ENCODE measurements around the gene DAG1. TPM values are rescaled to one million over a fixed set of nuclear protein-coding genes. Genes with fewer than 3 reads are reported as not detected.
A peak's percentile ranks its signal among the peaks of the same experiment; 100 is the strongest.

The DAG1 gene
- total and polyA plus RNA-seq, 8 donors: 15.5 to 108 (median 70.0) TPM

- 57 to 61% methylated on average over 3 of the region's 3 CpGs for WGBS, 2 donors
- Histone ChIP-seq H3K36me3 (no peaks in the 10 kb centered on the region), H3K27ac (peak overlapping the region in 2 of 4 donors; percentile 64 to 82), H3K4me3 (no peak overlapping the region), H3K9me3 (no peaks in the 10 kb centered on the region), H3K27me3 (no peaks in the 10 kb centered on the region), H3K4me1 (peaks cover 35 to 45% (median 38%) of the 10 kb centered on the region in 3 donors)
- DNase-seq (no peak), ATAC-seq (peak in 1 of 4 donors; percentile 14), FAIRE-seq (no peak)
- intact Hi-C loops (cut with DNase I): no loop called here
- no peak for TF ChIP-seq CTCF (IDR thresholded peaks at IDR 0.05)
Observed at GRCh38 chr3:49498648-49499047, 28.6 kb downstream of the DAG1 start.

- intact Hi-C loops (cut with DNase I): no loop called here
- FAIRE-seq (no peak), DNase-seq (no peak), ATAC-seq (peak in 2 of 4 donors; percentile 5 to 7)
- WGBS, 2 donors: 82 to 86% methylated on average over 6 of the region's 6 CpGs
- H3K4me1 ChIP-seq: peaks cover 36 to 51% (median 40%) of the 10 kb centered on the region in 3 donors
- H3K36me3 ChIP-seq: no peaks in the 10 kb centered on the region
- H3K27ac ChIP-seq: peak overlapping the region; percentile 0 to 70 (median 50)
- H3K4me3 ChIP-seq: no peak overlapping the region
- TF ChIP-seq CTCF (IDR thresholded peaks at IDR 0.05): no peak
- no peaks in the 10 kb centered on the region for H3K27me3 ChIP-seq
- no peaks in the 10 kb centered on the region for H3K9me3 ChIP-seq
Observed at GRCh38 chr3:49500205-49500731, 30.2 kb downstream of the DAG1 start.

GRCh38 chr3:49500732-49501609 is 30.9 kb downstream of the DAG1 start:
- Histone ChIP-seq H3K9me3 (no peaks in the 10 kb centered on the region), H3K36me3 (no peaks in the 10 kb centered on the region), H3K27me3 (no peaks in the 10 kb centered on the region), H3K4me1 (peaks cover 36 to 51% (median 40%) of the 10 kb centered on the region in 3 donors), H3K4me3 (no peak overlapping the region), H3K27ac (peak overlapping the region; percentile 0 to 70 (median 50))
- WGBS, 2 donors: 40 to 43% methylated on average over 9 of the region's 9 CpGs
- DNase-seq (peak in 3 of 6 donors; percentile 28 to 51 (median 37)), ATAC-seq (peak; percentile 53 to 88 (median 71)), FAIRE-seq (no peak)
- TF ChIP-seq CTCF (IDR thresholded peaks at IDR 0.05): no peak
- intact Hi-C loops (cut with DNase I): no loop called here

DNA sequence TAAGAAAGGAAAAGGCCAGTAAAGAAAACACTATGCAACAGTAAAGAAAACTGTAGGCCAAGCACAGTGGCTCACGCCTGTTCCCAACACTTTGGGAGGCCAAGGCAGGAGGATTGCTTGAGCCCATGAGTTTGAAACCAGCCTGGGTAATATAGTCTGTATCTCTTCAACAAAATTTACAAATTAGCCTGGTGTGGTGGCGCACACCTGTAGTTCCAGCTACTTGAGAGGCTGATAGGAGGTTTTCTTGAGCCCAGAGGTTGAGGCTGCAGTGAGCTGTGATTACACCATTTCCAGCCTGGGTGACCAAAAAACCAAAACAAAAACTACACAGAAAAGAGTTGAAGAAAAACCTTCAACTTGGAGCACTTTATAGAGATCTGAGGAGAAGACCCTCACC is 31.8 kb downstream of the DAG1 start:
- Histone ChIP-seq H3K27me3 (no peaks in the 10 kb centered on the region), H3K36me3 (no peaks in the 10 kb centered on the region), H3K4me1 (peaks cover 36 to 51% (median 40%) of the 10 kb centered on the region in 3 donors), H3K9me3 (no peaks in the 10 kb centered on the region), H3K4me3 (no peak overlapping the region), H3K27ac (peak overlapping the region in 3 of 4 donors; percentile 32 to 70 (median 69))
- no peak for DNase-seq
- TF ChIP-seq CTCF (IDR thresholded peaks at IDR 0.05): no peak
- WGBS, 2 donors: 99 to 100% methylated on average over 2 of the region's 2 CpGs
- intact Hi-C loops (cut with DNase I): no loop called here
- FAIRE-seq: no peak
- ATAC-seq: no peak
